ENCODE measurements around the gene TENM3.

GRCh38 chr4:182258441-182259000 is 15.3 kb downstream of the TENM3 start:
- no peak for TF ChIP-seq CTCF (IDR thresholded peaks at IDR 0.05; ENCODE audit: low read length)
- TF ChIP-seq EZH2 (IDR thresholded peaks at IDR 0.05; ENCODE audit: borderline replicate concordance, low read length): no peak
